Mesodermal cell (in vitro differentiated cells): Measurements from ENCODE around the gene LIPN. TPM values are rescaled to one million over a fixed set of nuclear protein-coding genes. Genes with fewer than 3 reads are reported as not detected.
"Not testable (repeated sequence)": the region's sequence is repeated elsewhere in the genome, so short reads cannot be mapped to it uniquely, and the experiment has no call there.

Source experiments
- H3K27ac ChIP-seq: 2 replicates; pipeline ENCODE4 v1.7.0; 2013; ENCODE audit warnings: mild to moderate bottlenecking, low read depth, low read length, moderate library complexity; ENCODE audit not compliant: severe bottlenecking
- H3K36me3 ChIP-seq: 2 replicates; pipeline ENCODE4 v1.7.1; 2013; ENCODE audit warnings: mild to moderate bottlenecking, low read length, moderate library complexity; ENCODE audit not compliant: control insufficient read depth, insufficient read depth
- H3K4me1 ChIP-seq: one replicate; pipeline ENCODE4 v1.7.1; 2013; ENCODE audit warnings: mild to moderate bottlenecking, low read length; ENCODE audit not compliant: insufficient read depth, control insufficient read depth, poor library complexity, severe bottlenecking
- H3K4me3 ChIP-seq: 2 replicates; pipeline ENCODE4 v1.7.0; 2013; ENCODE audit warnings: low read length, control low read depth, mild to moderate bottlenecking; ENCODE audit not compliant: insufficient read depth, poor library complexity, severe bottlenecking; ENCODE audit errors: extremely low read depth
- H3K9me3 ChIP-seq: 2 replicates; pipeline ENCODE4 v1.7.1; 2013; ENCODE audit warnings: mild to moderate bottlenecking, low read length, moderate library complexity; ENCODE audit not compliant: control insufficient read depth
- WGBS, 2 experiments: methylation state at CpG; one replicate each; pipeline ENCODE4 v1.1.5; 2013; ENCODE audit warnings: missing lambda C conversion rate in 2 of 2; ENCODE audit not compliant: insufficient coverage in 2 of 2; 5-methylcytosine and 5-hydroxymethylcytosine counted together
- polyA plus RNA-seq, 2 experiments: library from polyadenylated mRNA; stranded (reverse); fragments of 50-300 nt; gene quantifications; one replicate each; pipeline ENCODE4 v1.2.3, GENCODE V29; 2013

The LIPN gene, protein sequence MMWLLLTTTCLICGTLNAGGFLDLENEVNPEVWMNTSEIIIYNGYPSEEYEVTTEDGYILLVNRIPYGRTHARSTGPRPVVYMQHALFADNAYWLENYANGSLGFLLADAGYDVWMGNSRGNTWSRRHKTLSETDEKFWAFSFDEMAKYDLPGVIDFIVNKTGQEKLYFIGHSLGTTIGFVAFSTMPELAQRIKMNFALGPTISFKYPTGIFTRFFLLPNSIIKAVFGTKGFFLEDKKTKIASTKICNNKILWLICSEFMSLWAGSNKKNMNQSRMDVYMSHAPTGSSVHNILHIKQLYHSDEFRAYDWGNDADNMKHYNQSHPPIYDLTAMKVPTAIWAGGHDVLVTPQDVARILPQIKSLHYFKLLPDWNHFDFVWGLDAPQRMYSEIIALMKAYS
- not detected for polyA plus RNA-seq (2013, experiment 1 of 2)
- polyA plus RNA-seq (2013, experiment 2 of 2) = not detected

DNA sequence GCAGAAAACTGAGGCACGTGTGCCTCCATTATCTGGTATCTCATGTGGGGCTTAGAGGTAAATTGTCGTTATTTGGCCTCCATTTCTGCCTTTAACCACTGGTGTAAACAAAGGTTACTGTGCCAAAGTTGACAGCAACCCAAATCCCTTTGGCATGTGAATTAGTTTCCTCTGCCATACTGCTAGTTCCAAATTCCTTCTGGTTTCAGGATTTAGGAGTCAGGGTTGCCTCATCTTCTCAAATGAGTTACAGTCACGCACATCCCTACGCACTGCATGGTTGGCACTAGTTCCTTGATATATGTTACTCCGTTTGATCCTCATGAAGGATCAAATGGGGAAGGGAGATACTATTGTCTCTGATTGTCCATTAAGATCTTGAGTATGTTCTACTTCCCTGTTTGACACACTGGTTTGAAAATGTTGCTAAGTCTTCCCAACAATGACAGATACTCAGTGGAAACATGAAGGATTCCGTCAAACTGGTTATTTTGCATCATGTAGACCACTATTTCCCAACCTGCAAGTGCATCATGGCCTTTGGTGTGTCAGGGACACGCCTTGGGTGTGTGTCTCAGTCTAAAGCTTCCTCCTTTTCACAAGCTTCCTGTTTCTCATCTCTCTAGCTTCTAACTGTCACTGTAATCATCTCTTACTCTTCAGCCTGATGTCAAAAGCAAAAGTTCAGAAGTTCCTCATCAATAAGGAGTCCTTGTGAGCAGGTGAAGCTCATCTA lies at the start of gene LIPN:
Gene LIPN (plus strand): TSS at position 655 of the 736 bp plus-strand sequence. CDS start 1,386 bp downstream, outside the sequence.
- H3K4me1 ChIP-seq = no peaks in the 10 kb centered on the region
- no peaks in the 10 kb centered on the region for H3K9me3 ChIP-seq
- no peak within 1 kb of the TSS for H3K4me3 ChIP-seq
- 87 to 88% methylated on average over 5 to 7 of the region's 7 CpGs for WGBS, 2 experiments
- H3K27ac ChIP-seq = no peak within 1 kb of the TSS
- no peaks in the 10 kb centered on the region for H3K36me3 ChIP-seq

DNA sequence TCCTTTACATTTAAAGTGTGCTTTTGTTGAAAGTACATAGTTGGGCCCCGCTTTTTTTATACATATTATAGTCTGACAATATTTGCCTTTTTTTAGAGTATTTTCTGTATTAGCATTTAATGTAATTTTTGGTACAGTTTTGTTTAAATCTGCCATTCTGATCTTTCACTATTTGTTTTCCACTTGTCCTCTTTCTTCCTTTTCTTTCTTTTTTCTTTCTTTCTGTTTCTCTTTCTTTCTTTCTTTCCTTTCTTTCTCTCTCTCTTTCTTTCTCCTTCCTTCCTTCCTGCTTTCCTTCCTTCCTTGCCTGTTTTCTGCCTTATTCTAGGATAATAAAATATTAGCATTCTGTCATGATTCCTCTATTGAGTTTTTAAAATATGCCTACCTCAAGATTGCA lies 44.3 kb upstream of the LIPN start:
- H3K27ac ChIP-seq = no peak overlapping the region
- no peak overlapping the region for H3K4me3 ChIP-seq
- H3K4me1 ChIP-seq = no peaks in the 10 kb centered on the region
- no CpG with 5 or more reads among the region's 1 CpG for WGBS, 2 experiments
- no peaks in the 10 kb centered on the region for H3K36me3 ChIP-seq
- H3K9me3 ChIP-seq = no peaks in the 10 kb centered on the region

DNA sequence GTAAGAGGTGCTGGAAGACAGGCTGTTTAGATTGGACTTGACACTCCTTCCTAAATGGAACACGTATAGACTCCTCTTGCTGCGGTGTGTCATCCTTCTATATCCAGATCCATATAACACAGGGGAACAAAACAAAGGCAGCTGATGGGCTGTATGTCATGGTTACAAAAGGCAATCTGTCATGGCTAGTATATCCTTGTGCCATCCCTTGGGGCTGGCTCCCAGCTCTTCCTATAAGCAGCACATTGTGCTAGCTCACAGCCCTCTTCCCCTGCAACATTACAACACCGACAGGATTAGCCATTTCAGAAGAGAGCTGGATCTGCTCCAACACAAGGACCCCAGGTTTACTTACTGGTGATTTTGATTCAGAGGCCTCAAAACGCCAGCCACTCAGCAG lies 38.4 kb upstream of the LIPN start:
- Histone ChIP-seq H3K27ac (no peak overlapping the region), H3K36me3 (no peaks in the 10 kb centered on the region), H3K9me3 (no peaks in the 10 kb centered on the region), H3K4me1 (no peaks in the 10 kb centered on the region), H3K4me3 (no peak overlapping the region)
- 81 to 89% methylated on average over 1 to 2 of the region's 4 CpGs for WGBS, 2 experiments

DNA sequence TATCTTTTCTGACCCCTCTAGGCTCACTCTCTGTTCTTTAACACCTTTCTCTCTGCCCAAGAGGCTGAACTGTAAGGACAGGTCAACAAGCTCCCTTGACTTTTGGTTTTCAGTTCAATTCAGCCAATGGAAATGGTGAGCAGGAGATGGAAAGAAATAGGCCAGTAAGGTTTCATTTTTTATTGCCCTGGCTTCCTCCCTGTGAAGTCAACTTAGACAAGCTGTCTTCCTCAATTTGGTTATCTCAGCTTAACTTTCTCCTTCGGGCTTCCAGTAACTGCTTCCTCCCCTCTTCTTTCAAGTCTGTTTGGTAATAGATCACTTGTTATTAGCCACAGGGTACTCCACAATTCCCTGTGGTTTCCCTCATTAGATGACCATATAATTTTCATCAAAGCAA lies 34.0 kb upstream of the LIPN start:
- 50 to 100% methylated on average over 1 of the region's 1 CpG for WGBS, 2 experiments
- no peaks in the 10 kb centered on the region for H3K36me3 ChIP-seq
- H3K4me1 ChIP-seq = no peaks in the 10 kb centered on the region
- H3K4me3 ChIP-seq = no peak overlapping the region
- no peaks in the 10 kb centered on the region for H3K9me3 ChIP-seq
- no peak overlapping the region for H3K27ac ChIP-seq

DNA sequence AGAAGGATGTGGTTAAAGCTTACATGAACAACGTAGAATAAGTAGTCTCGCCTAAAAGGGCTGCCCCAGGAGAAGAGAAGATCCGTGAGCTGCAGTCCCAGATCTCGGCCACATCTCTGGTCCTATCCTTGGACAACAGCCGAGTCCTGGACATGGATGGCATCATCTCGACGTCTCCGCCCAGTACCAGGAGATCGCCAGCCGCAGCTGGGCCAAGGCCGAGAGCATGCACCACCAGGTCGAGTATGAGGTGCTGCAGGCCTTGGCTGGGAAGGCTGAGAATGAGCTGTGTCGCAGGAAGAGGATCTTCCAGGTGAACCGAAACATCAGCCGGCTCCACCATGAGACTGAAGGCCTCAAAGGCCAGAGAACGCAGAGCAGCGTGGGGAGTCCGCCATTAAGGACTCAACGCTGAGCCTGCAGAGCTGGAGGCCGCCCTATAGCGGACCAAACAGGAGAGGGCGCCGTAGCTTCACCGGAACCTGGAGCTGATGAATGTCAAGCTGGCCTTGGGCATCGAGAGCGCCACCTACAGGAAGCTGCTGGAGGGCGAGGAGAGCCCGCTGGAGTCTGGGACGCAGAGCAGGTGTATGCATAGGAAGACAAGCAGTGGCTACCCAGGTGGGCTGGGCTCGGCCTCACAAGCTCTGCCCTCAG lies 31.6 kb upstream of the LIPN start:
- WGBS, 2 experiments = 78 to 84% methylated on average over 30 of the region's 30 CpGs
- Histone ChIP-seq H3K9me3 (no peaks in the 10 kb centered on the region), H3K4me3 (no peak overlapping the region), H3K36me3 (no peaks in the 10 kb centered on the region), H3K4me1 (no peaks in the 10 kb centered on the region), H3K27ac (no peak overlapping the region)

DNA sequence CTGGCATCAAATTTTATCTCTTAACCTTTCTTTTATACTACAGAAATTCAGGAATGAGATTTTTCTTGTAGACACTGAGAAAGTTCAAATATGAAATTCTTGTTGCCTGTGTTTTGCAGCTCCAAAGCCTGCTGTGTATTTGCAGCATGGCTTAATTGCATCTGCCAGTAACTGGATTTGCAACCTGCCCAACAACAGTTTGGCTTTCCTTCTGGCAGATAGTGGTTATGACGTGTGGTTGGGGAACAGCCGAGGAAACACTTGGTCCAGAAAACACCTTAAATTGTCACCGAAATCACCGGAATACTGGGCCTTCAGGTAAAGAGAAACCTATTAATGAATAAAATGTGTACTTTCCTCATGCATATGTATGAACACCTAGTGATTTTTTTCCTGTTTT lies 29.0 kb upstream of the LIPN start:
- Histone ChIP-seq H3K27ac (no peak overlapping the region), H3K4me1 (no peaks in the 10 kb centered on the region), H3K4me3 (no peak overlapping the region), H3K36me3 (no peaks in the 10 kb centered on the region), H3K9me3 (no peaks in the 10 kb centered on the region)
- 76 to 86% methylated on average over 2 to 3 of the region's 4 CpGs for WGBS, 2 experiments

DNA sequence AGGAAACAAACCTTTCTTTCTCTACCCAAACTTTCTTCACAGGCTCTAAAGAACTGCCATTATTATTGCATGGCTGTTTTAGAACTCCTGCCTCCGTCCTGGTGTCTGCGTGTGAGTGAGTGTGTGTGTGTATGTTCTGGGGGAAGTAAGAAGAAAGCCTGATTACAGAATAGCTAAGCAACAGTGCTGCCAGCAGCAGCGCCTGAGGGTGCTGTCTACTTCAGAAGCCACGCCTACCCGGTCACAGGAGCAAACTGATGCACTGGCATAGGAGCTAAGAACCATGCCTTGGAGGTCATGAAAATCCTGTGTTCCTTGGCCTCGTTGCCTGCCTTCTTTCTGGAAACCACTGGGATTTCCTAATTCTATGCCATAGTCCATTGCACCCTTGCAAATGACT lies 28.5 kb upstream of the LIPN start:
- Histone ChIP-seq H3K36me3 (no peaks in the 10 kb centered on the region), H3K4me1 (no peaks in the 10 kb centered on the region), H3K27ac (no peak overlapping the region), H3K4me3 (no peak overlapping the region), H3K9me3 (no peaks in the 10 kb centered on the region)
- WGBS, 2 experiments = 58 to 79% methylated on average over 4 to 6 of the region's 6 CpGs

DNA sequence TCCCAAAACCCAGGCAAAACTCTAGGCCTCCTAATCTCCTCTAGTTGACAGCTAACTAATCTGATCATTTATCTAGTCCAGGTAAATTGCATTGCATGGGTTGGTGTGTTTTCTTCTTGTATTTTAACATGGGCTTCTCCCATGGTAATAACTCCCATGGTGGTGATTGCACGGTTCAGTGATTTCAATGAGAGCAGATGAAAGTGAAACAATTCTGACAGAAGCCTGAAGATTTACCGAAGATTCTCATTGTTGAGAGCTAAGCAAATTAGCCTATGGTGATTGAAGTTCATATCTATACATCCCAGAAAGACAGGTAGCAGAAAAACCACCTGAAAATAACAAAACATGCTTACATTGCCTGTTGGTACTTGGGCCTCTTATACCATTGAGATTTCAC lies 26.6 kb upstream of the LIPN start:
- Histone ChIP-seq H3K36me3 (no peaks in the 10 kb centered on the region), H3K9me3 (no peaks in the 10 kb centered on the region), H3K4me1 (no peaks in the 10 kb centered on the region), H3K27ac (no peak overlapping the region), H3K4me3 (no peak overlapping the region)
- 100% methylated on average over 1 of the region's 2 CpGs for WGBS, 2 experiments

DNA sequence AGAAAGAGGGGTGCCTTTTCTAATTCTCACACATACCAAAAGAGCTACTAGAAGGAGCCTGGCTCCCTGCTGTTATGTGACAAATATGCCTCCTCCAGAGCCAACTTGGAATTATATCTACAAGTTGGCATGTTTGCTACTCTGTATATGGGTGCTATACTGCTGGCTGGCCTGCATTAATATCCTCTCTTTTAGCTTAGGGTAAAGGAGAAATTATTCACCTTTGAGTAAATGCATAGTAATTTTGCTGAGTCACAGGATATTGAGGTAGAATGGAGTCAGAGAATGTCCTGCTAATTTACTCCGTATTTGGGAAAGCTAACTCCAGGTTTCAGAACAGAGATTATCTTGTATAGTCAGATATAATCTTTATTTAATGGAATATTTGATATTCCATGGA lies 24.2 kb upstream of the LIPN start:
- Histone ChIP-seq H3K4me1 (no peaks in the 10 kb centered on the region), H3K9me3 (no peaks in the 10 kb centered on the region), H3K4me3 (no peak overlapping the region), H3K27ac (no peak overlapping the region), H3K36me3 (no peaks in the 10 kb centered on the region)
- WGBS, 2 experiments = no CpG with 5 or more reads among the region's 1 CpG

DNA sequence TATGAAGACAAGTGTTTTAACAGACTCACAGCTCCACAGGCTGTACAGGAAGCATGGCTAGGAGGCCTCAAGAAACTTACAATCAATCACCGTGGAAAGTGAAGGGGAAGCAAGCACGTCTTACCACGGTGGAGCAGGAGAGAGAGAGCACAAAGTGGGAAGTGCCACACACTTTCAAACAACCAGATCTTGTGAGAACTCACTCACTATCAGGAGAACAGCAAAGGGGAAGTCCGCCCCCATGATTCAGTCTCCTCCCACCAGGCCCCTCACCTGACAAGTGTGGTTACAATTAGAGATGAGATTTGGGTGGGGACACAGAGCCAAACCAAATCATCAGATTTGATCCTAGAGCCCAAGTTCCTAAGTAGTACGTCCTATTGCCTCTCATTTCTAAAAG lies 17.9 kb upstream of the LIPN start:
- not testable (repeated sequence) for H3K9me3 ChIP-seq, H3K27ac ChIP-seq, H3K4me3 ChIP-seq, H3K4me1 ChIP-seq, H3K36me3 ChIP-seq
- WGBS, 2 experiments = no CpG with 5 or more reads among the region's 5 CpGs
